K562 (cell line): ENCODE data around the gene ZFP36. TPM values are rescaled to one million over a fixed set of nuclear protein-coding genes. Genes with fewer than 3 reads are reported as not detected.

ENCODE experiments used
- ATAC-seq: fragments of 200-7000 bp; cut with Tn5 transposase; 3 replicates; pipeline ENCODE4 v1.9.1; 2020; ENCODE audit warnings: moderate library complexity
- BruUV-seq: library from RNA; stranded (reverse); fragments of 400-500 nt; replicated peaks from 2 replicates; lab custom pipeline; 2021; lab: Mats Ljungman, UMichigan
- CTCF ChIA-PET: fragments of 300-600 bp; formaldehyde crosslinking; extraction: SDS; loops from one replicate; lab custom pipeline; 2021; ENCODE audit warnings: low intra/inter-chr PET ratio; lab: Yijun Ruan, JAX
- POLR2A ChIA-PET: fragments of 300-600, 350-650 bp; sonication (Branson Sonifier 250); formaldehyde crosslinking; extraction: SDS; loops from one replicate; lab custom pipeline; 2021; ENCODE audit warnings: antibody characterized with exemption, inconsistent platforms; lab: Yijun Ruan, JAX
- DNase-seq, 4 experiments: peaks; one replicate each; pipeline versions ENCODE4 v3.0.0 to v3.0.0-alpha.2; 2011 to 2018; ENCODE audit warnings: low spot score in 3 of 4, mixed read lengths in 3 of 4; ENCODE audit errors: extremely low read depth in 1 of 4
- FAIRE-seq: peaks from 2 replicates; lab custom pipeline; 2011; peaks lifted over from hg19 to GRCh38; lab: Jason Lieb, UNC
- H2AFZ ChIP-seq: 2 replicates; pipeline ENCODE4 v1.6.0; 2011; ENCODE audit warnings: low read depth, low read length, control low read depth, inconsistent platforms
- H3K27ac ChIP-seq: fragments of 200-600 bp; 3 replicates; pipeline ENCODE4 v1.8.0; 2011; ENCODE audit warnings: low read depth, mild to moderate bottlenecking, control low read depth, inconsistent platforms, low read length, moderate library complexity, mixed read lengths; ENCODE audit errors: extremely low read depth
- H3K27me3 ChIP-seq, 2 experiments: fragments of 300-600 bp in 1 of 2; 2 replicates in 1 of 2; 3 replicates in 1 of 2; pipeline versions ENCODE4 v1.6.0 to v1.8.0; 2011; ENCODE audit warnings: inconsistent platforms in 2 of 2, low read length in 2 of 2, mild to moderate bottlenecking in 1 of 2, mixed read lengths in 1 of 2, moderate library complexity in 1 of 2; ENCODE audit not compliant: control insufficient read depth in 2 of 2, insufficient read depth in 2 of 2
- H3K36me3 ChIP-seq: fragments of 300-600 bp; 3 replicates; pipeline ENCODE4 v1.8.0; 2011; ENCODE audit warnings: mild to moderate bottlenecking, low read length, inconsistent platforms; ENCODE audit not compliant: control insufficient read depth, insufficient read depth
- H3K4me1 ChIP-seq, 2 experiments: fragments of 200-600 bp in 1 of 2; replicated peaks in 1 of 2; 2 replicates in 1 of 2; 3 replicates in 1 of 2; pipeline versions ENCODE4 v1.5.1 to v1.8.0; 2011; ENCODE audit warnings: inconsistent platforms in 2 of 2, low read length in 2 of 2, mild to moderate bottlenecking in 1 of 2, mixed read lengths in 1 of 2, moderate library complexity in 1 of 2; ENCODE audit not compliant: control insufficient read depth in 2 of 2, insufficient read depth in 2 of 2
- H3K4me2 ChIP-seq: 2 replicates; pipeline ENCODE4 v1.6.1; 2011; ENCODE audit warnings: low read length, control low read depth, inconsistent platforms, mixed read lengths; ENCODE audit not compliant: insufficient read depth
- H3K4me3 ChIP-seq: fragments of 200-600 bp; sonication (generic), shearing (Covaris generic); 2 replicates; pipeline ENCODE4 v1.5.1; 2016; ENCODE audit warnings: control low read depth, inconsistent platforms
- H3K79me2 ChIP-seq: fragments of 200-600 bp; 3 replicates; pipeline ENCODE4 v1.8.0; 2011; ENCODE audit warnings: low read length, inconsistent platforms; ENCODE audit not compliant: control insufficient read depth, insufficient read depth
- H3K9ac ChIP-seq, 2 experiments: 2 replicates each; pipeline versions ENCODE4 v1.6.0 to v1.6.1; 2011; ENCODE audit warnings: low read depth in 2 of 2, low read length in 2 of 2, control low read depth in 1 of 2, inconsistent platforms in 1 of 2, mild to moderate bottlenecking in 1 of 2, mixed read lengths in 1 of 2; ENCODE audit not compliant: insufficient read depth in 1 of 2
- H3K9me1 ChIP-seq: one replicate; pipeline ENCODE4 v1.6.0; 2011; ENCODE audit warnings: inconsistent platforms, mild to moderate bottlenecking, low read length, moderate library complexity; ENCODE audit not compliant: control insufficient read depth, insufficient read depth
- H3K9me3 ChIP-seq: replicated peaks from 2 replicates; pipeline ENCODE4 v1.5.1; 2011; ENCODE audit warnings: low read depth, low read length, inconsistent platforms; ENCODE audit not compliant: control insufficient read depth, insufficient read depth
- H4K20me1 ChIP-seq: replicated peaks from 2 replicates; pipeline ENCODE4 v1.6.1; 2011; ENCODE audit warnings: low read length, inconsistent platforms, mixed read lengths; ENCODE audit not compliant: control insufficient read depth, insufficient read depth
- POLR2A ChIP-seq: fragments of 450-650 bp; conservative IDR thresholded peaks from 2 replicates; pipeline ENCODE4 v1.6.1; 2016
- STAG1 ChIP-seq: sonication (generic); formaldehyde crosslinking; IDR thresholded peaks from 2 replicates; pipeline ENCODE4 v1.5.0; 2020; ENCODE audit warnings: missing genetic modification reagents, borderline replicate concordance
- WGBS: fragments of 100-300 bp; shearing (Covaris generic); methylation state at CpG from one replicate; pipeline ENCODE4 v1.1.6; 2016; ENCODE audit warnings: low coverage, mixed read lengths; ENCODE audit not compliant: insufficient coverage; ENCODE audit errors: missing lambda C conversion rate; 5-methylcytosine and 5-hydroxymethylcytosine counted together
- in situ Hi-C: fragments of 300-500 bp; cut with MboI; formaldehyde crosslinking; loops from 4 replicates; pipeline ENCODE4 v1.15.0; 2018; ENCODE audit warnings: inconsistent platforms, mixed read lengths
- intact Hi-C: fragments of 100-400 bp; cut with micrococcal nuclease; formaldehyde crosslinking; loops from 2 replicates; pipeline ENCODE4 v1.14.2; 2022
- polyA plus RNA-seq, 8 experiments: library from polyadenylated mRNA; depleted of rRNA in 4 of 8; stranded (reverse) in 5 of 8; unstranded in 3 of 8; fragments of >200 nt; fragmentation: Nextera tagmentation in 2 of 8; fragmentation: Illumina TruSeq in 1 of 8; extraction: Ambion mirVana in 2 of 8; extraction: Trizol in 1 of 8; gene quantifications; 2 replicates each; pipeline versions ENCODE4 v1.2.1 to v1.2.3, GENCODE V29; 2011 to 2014; ENCODE audit warnings: inconsistent platforms in 1 of 8, missing spikeins in 1 of 8
- total RNA-seq, 7 experiments: library from RNA; depleted of rRNA in 6 of 7; stranded (reverse); fragments of >200 nt in 6 of 7; fragmentation: Illumina TruSeq in 2 of 7; extraction: Trizol in 2 of 7; gene quantifications; 2 replicates each; pipeline versions ENCODE4 v1.2.1 to v1.2.3, GENCODE V29; 2011 to 2021; ENCODE audit warnings: low replicate concordance in 1 of 7
- TF ChIP-seq, protein P1 (sequence below): sonication (generic); formaldehyde crosslinking; IDR thresholded peaks from 2 replicates; pipeline ENCODE4 v1.8.0; 2023; ENCODE audit warnings: mild to moderate bottlenecking, missing genetic modification reagents

The ZFP36 gene
- total and polyA plus RNA-seq, 9 of the 15 experiments (the other 6 are each of a cell fraction or from before 2014, with no cell fraction given): 1.0 to 20.1 (median 3.5) TPM

DNA sequence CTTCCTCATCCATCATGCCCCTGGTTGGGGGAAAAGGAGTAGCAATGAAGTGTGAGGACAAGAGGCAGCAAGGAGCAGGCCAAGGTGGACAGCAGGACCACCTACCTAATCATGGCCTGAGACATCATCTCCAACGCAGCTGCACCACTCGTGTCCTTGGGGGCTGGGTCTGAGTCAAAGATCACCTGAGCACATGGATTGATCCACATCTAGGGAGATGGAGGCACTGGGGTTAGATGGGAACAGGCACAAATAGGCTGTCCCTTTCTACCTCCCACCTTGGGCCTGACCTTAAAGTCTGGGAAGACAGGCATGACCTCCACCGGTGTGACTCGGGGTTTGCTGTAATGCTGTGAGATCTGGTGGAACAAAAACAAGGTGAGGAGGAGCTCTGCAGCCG is 18.0 kb upstream of the ZFP36 start:
- WGBS: 89% methylated on average over 5 of the region's 5 CpGs
- CTCF ChIA-PET: no interaction called here

More for the DNA sequence above, 18.0 kb upstream of the ZFP36 start:
- DNase-seq (no peak), ATAC-seq (no peak), FAIRE-seq (no peak)
- Histone ChIP-seq H3K27ac (no peak overlapping the region; the same call in 2 of the 3 replicates), H3K4me2 (no peak overlapping the region), H3K36me3 (peaks cover 67% of the 10 kb centered on the region), H3K4me3 (no peak overlapping the region), H3K4me1 (peaks cover 11 to 22% of the 10 kb centered on the region in 2 experiments), H3K9ac (no peak overlapping the region), H4K20me1 (0 out of 2 replicates have a peak, but pooled peaks cover 7% of the 10 kb centered on the region), H3K79me2 (peaks cover 27% of the 10 kb centered on the region), H3K9me1 (no peaks in the 10 kb centered on the region), H2AFZ (no peak overlapping the region), H3K9me3 (no peaks in the 10 kb centered on the region), H3K27me3 (no peaks in the 10 kb centered on the region)
- POLR2A ChIA-PET: interaction anchor here (0.6 to 2.0 kb wide), 2 partner anchors 9 to 15 kb away, joined by 3 to 5 read pairs; no protein-coding TSS in a partner anchor
- intact Hi-C loops (no loop called here), in situ Hi-C loops (no loop called here)
- TSS peak; percentile 70 for BruUV-seq
- TF ChIP-seq POLR2A (0 out of 2 replicates have a peak, but pooled peaks have one; percentile 27), STAG1 (CRISPR knock-in tag) (no peak)
- TF ChIP-seq, protein P1, sequence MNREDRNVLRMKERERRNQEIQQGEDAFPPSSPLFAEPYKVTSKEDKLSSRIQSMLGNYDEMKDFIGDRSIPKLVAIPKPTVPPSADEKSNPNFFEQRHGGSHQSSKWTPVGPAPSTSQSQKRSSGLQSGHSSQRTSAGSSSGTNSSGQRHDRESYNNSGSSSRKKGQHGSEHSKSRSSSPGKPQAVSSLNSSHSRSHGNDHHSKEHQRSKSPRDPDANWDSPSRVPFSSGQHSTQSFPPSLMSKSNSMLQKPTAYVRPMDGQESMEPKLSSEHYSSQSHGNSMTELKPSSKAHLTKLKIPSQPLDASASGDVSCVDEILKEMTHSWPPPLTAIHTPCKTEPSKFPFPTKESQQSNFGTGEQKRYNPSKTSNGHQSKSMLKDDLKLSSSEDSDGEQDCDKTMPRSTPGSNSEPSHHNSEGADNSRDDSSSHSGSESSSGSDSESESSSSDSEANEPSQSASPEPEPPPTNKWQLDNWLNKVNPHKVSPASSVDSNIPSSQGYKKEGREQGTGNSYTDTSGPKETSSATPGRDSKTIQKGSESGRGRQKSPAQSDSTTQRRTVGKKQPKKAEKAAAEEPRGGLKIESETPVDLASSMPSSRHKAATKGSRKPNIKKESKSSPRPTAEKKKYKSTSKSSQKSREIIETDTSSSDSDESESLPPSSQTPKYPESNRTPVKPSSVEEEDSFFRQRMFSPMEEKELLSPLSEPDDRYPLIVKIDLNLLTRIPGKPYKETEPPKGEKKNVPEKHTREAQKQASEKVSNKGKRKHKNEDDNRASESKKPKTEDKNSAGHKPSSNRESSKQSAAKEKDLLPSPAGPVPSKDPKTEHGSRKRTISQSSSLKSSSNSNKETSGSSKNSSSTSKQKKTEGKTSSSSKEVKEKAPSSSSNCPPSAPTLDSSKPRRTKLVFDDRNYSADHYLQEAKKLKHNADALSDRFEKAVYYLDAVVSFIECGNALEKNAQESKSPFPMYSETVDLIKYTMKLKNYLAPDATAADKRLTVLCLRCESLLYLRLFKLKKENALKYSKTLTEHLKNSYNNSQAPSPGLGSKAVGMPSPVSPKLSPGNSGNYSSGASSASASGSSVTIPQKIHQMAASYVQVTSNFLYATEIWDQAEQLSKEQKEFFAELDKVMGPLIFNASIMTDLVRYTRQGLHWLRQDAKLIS (CRISPR knock-in tag): no peak
